ENCODE measurements around the gene CHADL. TPM values are rescaled to one million over a fixed set of nuclear protein-coding genes. Genes with fewer than 3 reads are reported as not detected.

CHADL gene
- total and polyA plus RNA-seq, 2 of the 8 experiments (the other 6 are each of a cell fraction or from before 2014, with no cell fraction given), result 0.78 to 1.4 TPM

- no peak for TF ChIP-seq KDM4A (IDR thresholded peaks at IDR 0.05; ENCODE audit: low read depth, low read length, severe bottlenecking)
- no peak for TF ChIP-seq FOSL1 (IDR thresholded peaks at IDR 0.05; ENCODE audit: insufficient read depth, low read depth, low read length)
- no peak for TF ChIP-seq RBBP5 (IDR thresholded peaks at IDR 0.05; ENCODE audit: borderline replicate concordance, low read depth, low read length)
- TF ChIP-seq RFX5 (IDR thresholded peaks at IDR 0.05; ENCODE audit: borderline replicate concordance, low read depth, low read length), result no peak
- TF ChIP-seq E2F6 (IDR thresholded peaks at IDR 0.05), result no peak
- no peak for TF ChIP-seq SUZ12 (IDR thresholded peaks at IDR 0.05; ENCODE audit: low read length)
- TF ChIP-seq CTCF (IDR thresholded peaks at IDR 0.05; ENCODE audit: control extremely low read depth in 1 of 3, insufficient read depth in 1 of 3, low read depth in 1 of 3, low read length in 3 of 3), result no peak
These were observed 1.9 kb downstream of the CHADL start (continued) for GRCh38 chr22:41238570-41239442.
